DOHH2 (cell line): Measurements from ENCODE around the gene BORCS8.

ENCODE experiments used
- EZH2phosphoT487 ChIP-seq: fragments of 200-600 bp; sonication (generic); IDR thresholded peaks from 2 replicates; pipeline ENCODE4 v1.6.1; 2017; ENCODE audit warnings: borderline replicate concordance, mild to moderate bottlenecking, antibody characterized with exemption, low read length, moderate library complexity, mixed read lengths
- TF ChIP-seq, protein P1 (sequence below): fragments of 200-600 bp; sonication (generic); IDR thresholded peaks from one replicate; pipeline ENCODE4 v1.5.1; 2014; ENCODE audit warnings: antibody characterized with exemption, mild to moderate bottlenecking, low read depth, low read length; ENCODE audit not compliant: poor library complexity, severe bottlenecking

DNA sequence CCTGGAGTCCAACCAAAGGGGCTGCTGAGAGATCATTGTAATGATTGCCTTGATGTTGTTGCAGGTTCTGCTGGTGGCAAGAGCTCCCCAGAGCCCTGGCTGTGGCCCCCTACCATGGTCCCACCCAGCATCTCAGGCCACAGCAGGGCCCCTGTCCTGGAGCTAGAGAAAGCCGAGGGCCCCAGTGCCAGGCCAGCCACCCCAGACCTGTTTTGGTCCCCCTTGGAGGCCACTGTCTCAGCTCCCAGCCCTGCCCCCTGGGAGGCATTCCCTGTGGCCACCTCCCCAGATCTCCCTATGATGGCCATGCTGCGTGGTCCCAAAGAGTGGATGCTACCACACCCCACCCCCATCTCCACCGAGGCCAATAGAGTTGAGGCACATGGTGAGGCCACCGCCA, 35.3 kb upstream of the BORCS8 start:
- TF ChIP-seq, protein P1, sequence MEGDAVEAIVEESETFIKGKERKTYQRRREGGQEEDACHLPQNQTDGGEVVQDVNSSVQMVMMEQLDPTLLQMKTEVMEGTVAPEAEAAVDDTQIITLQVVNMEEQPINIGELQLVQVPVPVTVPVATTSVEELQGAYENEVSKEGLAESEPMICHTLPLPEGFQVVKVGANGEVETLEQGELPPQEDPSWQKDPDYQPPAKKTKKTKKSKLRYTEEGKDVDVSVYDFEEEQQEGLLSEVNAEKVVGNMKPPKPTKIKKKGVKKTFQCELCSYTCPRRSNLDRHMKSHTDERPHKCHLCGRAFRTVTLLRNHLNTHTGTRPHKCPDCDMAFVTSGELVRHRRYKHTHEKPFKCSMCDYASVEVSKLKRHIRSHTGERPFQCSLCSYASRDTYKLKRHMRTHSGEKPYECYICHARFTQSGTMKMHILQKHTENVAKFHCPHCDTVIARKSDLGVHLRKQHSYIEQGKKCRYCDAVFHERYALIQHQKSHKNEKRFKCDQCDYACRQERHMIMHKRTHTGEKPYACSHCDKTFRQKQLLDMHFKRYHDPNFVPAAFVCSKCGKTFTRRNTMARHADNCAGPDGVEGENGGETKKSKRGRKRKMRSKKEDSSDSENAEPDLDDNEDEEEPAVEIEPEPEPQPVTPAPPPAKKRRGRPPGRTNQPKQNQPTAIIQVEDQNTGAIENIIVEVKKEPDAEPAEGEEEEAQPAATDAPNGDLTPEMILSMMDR: no peak
- no peak for TF ChIP-seq EZH2phosphoT487
